BLaER1 treated with 17β-estradiol and CSF1 and Interleukin-3, amounts not matched to agents 10 nM and 100 nM (cell line): ENCODE data around the gene CFAP74.
"Not testable (repeated sequence)": the region's sequence is repeated elsewhere in the genome, so short reads cannot be mapped to it uniquely, and the experiment has no call there.

Source experiments
- H3K27ac ChIP-seq, 11 experiments: shearing (Covaris generic); formaldehyde crosslinking; 2 replicates each; pipeline ENCODE4 v1.8.1; 2022
- H3K27me3 ChIP-seq, 11 experiments: shearing (Covaris generic); formaldehyde crosslinking; 2 replicates each; pipeline ENCODE4 v1.8.1; 2022
- H3K36me3 ChIP-seq, 11 experiments: shearing (Covaris generic); formaldehyde crosslinking; 2 replicates each; pipeline ENCODE4 v1.8.1; 2022
- H3K4me1 ChIP-seq, 10 experiments: shearing (Covaris generic); formaldehyde crosslinking; 2 replicates each; pipeline ENCODE4 v1.8.1; 2022
- H3K4me2 ChIP-seq, 11 experiments: shearing (Covaris generic); formaldehyde crosslinking; 2 replicates each; pipeline ENCODE4 v1.8.1; 2022
- H3K4me3 ChIP-seq, 10 experiments: shearing (Covaris generic); formaldehyde crosslinking; 2 replicates each; pipeline ENCODE4 v1.8.1; 2022
- H3K9ac ChIP-seq, 11 experiments: shearing (Covaris generic); formaldehyde crosslinking; 2 replicates each; pipeline ENCODE4 v1.8.1; 2022
- H3K9me3 ChIP-seq, 11 experiments: shearing (Covaris generic); formaldehyde crosslinking; replicated peaks in 1 of 11; 2 replicates each; pipeline ENCODE4 v1.8.1; 2022
- H4K20me1 ChIP-seq, 11 experiments: shearing (Covaris generic); formaldehyde crosslinking; 2 replicates each; pipeline ENCODE4 v1.8.1; 2022
- Cebpa-rat ChIP-seq, 11 experiments: shearing (Covaris generic); IDR thresholded peaks; 2 replicates each; pipeline ENCODE4 v1.8.1; 2022

The CFAP74 gene

DNA sequence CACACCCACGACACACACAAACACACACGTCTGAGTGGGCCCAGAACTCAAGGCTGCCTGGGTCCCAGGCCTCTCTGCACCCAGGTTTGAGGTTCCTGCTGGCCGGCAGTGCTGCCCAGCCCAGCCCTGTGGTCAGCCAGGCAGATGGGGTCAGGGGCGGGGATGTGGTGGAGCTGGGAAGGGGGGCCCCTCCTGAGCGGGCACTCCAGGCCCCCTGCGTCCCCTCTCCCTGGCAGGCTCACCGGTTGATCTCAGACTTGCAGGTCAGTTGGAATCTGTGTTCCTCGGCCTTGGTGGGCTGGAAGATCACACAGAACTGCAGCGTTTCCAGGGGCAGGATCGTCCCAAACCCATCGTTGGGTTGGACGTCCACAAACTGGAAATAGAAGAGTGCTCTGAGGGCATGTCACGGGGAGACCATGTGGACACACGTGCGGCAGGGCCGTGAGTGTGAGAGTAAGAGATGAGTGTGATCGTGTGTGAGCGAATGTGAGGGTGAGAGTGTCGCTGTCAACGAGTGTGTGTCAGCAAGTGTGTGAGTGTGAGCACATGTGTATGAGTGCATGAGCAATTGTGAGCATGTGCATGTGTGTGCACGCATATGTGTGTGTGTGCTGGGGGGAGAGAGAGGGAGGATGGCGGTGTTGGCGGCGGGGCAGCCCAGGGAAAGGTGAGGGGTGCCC, 64.8 kb downstream of the CFAP74 start:
- no peak overlapping the region for H3K4me3 ChIP-seq
- TF ChIP-seq Cebpa-rat (IDR thresholded peaks at IDR 0.05), result no peak
- H4K20me1 ChIP-seq, result no peaks in the 10 kb centered on the region; a peak in 2 of 22 replicates
- peaks cover 0 to 37% (median 7%) of the 10 kb centered on the region in 11 experiments; a peak in 10 of 22 replicates for H3K27me3 ChIP-seq
- no peaks in the 10 kb centered on the region for H3K36me3 ChIP-seq
- H3K9me3 ChIP-seq, result peaks cover 0 to 17% (median 15%) of the 10 kb centered on the region in 11 experiments; a peak in 16 of 22 replicates
- H3K9ac ChIP-seq, result no peak overlapping the region
- no peak overlapping the region for H3K27ac ChIP-seq
- no peak overlapping the region for H3K4me2 ChIP-seq
- H3K4me1 ChIP-seq, result peaks cover 22 to 68% (median 56%) of the 10 kb centered on the region in 10 experiments

DNA sequence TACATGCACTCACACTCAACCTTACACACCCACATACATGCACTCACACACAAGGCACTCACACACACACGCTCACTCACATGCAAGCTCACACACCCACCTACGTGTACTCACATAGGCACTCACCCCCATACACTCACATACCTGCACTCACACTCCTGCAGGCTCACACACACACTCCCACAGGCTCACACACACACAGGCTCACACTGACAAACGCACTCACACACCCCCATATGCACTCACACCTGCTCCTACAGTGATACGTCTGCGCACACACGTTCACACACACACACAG, 65.4 kb downstream of the CFAP74 start:
- H3K36me3 ChIP-seq, result no peaks in the 10 kb centered on the region
- no peak overlapping the region for H3K27ac ChIP-seq
- no peak for TF ChIP-seq Cebpa-rat (IDR thresholded peaks at IDR 0.05)
- H4K20me1 ChIP-seq, result no peaks in the 10 kb centered on the region; a peak in 2 of 22 replicates
- H3K4me2 ChIP-seq, result no peak overlapping the region
- H3K4me3 ChIP-seq, result no peak overlapping the region
- H3K27me3 ChIP-seq, result peaks cover 0 to 37% (median 7%) of the 10 kb centered on the region in 11 experiments; a peak in 10 of 22 replicates
- peaks cover 0 to 22% (median 18%) of the 10 kb centered on the region in 11 experiments; a peak in 16 of 22 replicates for H3K9me3 ChIP-seq
- H3K9ac ChIP-seq, result no peak overlapping the region
- H3K4me1 ChIP-seq, result peaks cover 17 to 63% (median 51%) of the 10 kb centered on the region in 10 experiments

DNA sequence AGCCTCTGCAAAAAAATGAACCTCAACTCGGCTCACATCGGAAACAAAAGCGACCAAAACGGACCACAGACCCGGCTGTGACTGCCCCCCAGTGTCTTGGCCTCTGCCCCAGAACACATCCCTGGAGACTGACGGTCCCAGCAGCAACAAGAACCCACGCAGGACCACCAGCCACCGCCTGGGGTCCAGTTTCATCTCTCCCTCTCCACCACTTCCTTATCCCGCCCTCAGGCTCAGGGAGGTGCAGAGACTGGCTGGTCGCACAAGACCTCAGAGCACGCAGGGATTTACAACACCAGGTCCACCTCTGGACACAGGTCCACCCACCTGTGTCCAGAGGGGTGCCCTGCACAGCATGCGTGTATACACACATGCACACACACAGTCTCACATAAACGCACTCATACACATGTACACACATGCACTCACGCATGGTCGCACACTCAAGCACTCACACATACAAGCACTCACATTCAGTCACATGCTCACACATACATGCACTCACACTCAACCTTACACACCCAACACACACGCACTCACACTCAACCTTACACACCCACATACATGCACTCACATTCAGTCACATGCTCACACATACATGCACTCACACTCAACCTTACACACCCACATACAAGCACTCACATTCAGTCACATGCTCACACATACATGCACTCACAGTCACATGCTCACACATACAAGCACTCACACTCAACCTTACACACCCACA, 65.9 kb downstream of the CFAP74 start:
- H3K9me3 ChIP-seq, result peaks cover 0 to 26% (median 18%) of the 10 kb centered on the region in 11 experiments; a peak in 16 of 22 replicates
- H3K4me1 ChIP-seq, result peaks cover 12 to 57% (median 46%) of the 10 kb centered on the region in 10 experiments
- H4K20me1 ChIP-seq, result no peaks in the 10 kb centered on the region; a peak in 1 of 22 replicates
- H3K27ac ChIP-seq, result no peak overlapping the region
- H3K4me2 ChIP-seq, result peak overlapping the region in 9 of 11 experiments; percentile 11 to 76 (median 61); a peak in 17 of 22 replicates
- no peak overlapping the region for H3K4me3 ChIP-seq
- peaks cover 0 to 37% (median 7%) of the 10 kb centered on the region in 11 experiments; a peak in 10 of 22 replicates for H3K27me3 ChIP-seq
- 0 out of 22 replicates have a peak overlapping the region, but pooled peaks of 1 of the 11 experiments have one; percentile 2 for H3K9ac ChIP-seq
- H3K36me3 ChIP-seq, result no peaks in the 10 kb centered on the region
- TF ChIP-seq Cebpa-rat (IDR thresholded peaks at IDR 0.05), result no peak

DNA sequence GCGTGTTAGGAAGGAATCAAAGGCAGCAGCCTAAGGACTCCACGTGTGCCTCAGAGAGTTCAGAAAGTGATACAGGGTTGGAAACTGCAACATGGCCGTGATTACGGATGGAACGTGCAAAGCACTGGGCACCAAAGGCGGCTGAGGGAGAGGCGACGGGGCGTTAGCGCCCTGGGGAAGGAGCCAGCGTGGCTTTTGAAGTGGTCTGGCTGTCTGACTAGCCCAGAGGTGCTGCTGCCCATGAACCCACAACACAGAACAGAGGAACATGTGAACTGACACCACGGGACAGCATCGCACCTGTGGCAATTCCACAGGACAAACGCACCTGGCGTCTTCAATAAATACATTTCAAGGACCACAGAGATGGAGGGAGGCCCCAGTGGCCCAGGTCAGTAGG, 66.5 kb downstream of the CFAP74 start:
- H3K9me3 ChIP-seq, result peaks cover 0 to 27% (median 18%) of the 10 kb centered on the region in 11 experiments; a peak in 16 of 22 replicates
- H3K27ac ChIP-seq, result no peak overlapping the region
- TF ChIP-seq Cebpa-rat (IDR thresholded peaks at IDR 0.05), result no peak
- 0 out of 22 replicates have a peak overlapping the region, but pooled peaks of 1 of the 11 experiments have one; percentile 2 for H3K9ac ChIP-seq
- H4K20me1 ChIP-seq, result no peaks in the 10 kb centered on the region; a peak in 1 of 22 replicates
- no peak overlapping the region for H3K4me3 ChIP-seq
- peaks cover 5 to 51% (median 39%) of the 10 kb centered on the region in 10 experiments for H3K4me1 ChIP-seq
- no peaks in the 10 kb centered on the region for H3K36me3 ChIP-seq
- H3K4me2 ChIP-seq, result peak overlapping the region in 9 of 11 experiments; percentile 11 to 76 (median 61); a peak in 17 of 22 replicates
- peaks cover 0 to 30% (median 7%) of the 10 kb centered on the region in 11 experiments; a peak in 10 of 22 replicates for H3K27me3 ChIP-seq

DNA sequence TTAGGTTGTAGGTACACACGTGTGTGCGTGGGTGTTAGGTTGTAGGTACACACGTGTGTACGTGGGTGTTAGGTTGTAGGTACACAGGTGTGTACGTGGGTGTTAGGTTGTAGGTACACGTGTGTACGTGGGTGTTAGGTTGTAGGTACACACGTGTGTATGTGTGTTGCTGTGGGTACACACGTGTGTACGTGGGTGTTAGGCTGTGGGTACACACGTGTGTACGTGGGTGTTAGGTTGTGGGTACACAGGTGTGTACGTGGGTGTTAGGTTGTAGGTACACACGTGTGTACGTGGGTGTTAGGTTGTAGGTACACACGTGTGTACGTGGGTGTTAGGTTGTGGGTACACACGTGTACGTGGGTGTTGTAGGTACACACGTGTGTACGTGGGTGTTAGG, 68.7 kb downstream of the CFAP74 start:
- H3K27me3 ChIP-seq, result peaks cover 0 to 17% (median 7%) of the 10 kb centered on the region in 11 experiments; a peak in 10 of 22 replicates
- H4K20me1 ChIP-seq, H3K27ac ChIP-seq, H3K4me3 ChIP-seq, H3K36me3 ChIP-seq, H3K4me2 ChIP-seq, H3K9ac ChIP-seq: not testable (repeated sequence)
- peaks cover 0 to 27% (median 18%) of the 10 kb centered on the region in 11 experiments; a peak in 16 of 22 replicates for H3K9me3 ChIP-seq
- peaks cover 0 to 36% (median 23%) of the 10 kb centered on the region in 10 experiments; a peak in 15 of 20 replicates for H3K4me1 ChIP-seq

DNA sequence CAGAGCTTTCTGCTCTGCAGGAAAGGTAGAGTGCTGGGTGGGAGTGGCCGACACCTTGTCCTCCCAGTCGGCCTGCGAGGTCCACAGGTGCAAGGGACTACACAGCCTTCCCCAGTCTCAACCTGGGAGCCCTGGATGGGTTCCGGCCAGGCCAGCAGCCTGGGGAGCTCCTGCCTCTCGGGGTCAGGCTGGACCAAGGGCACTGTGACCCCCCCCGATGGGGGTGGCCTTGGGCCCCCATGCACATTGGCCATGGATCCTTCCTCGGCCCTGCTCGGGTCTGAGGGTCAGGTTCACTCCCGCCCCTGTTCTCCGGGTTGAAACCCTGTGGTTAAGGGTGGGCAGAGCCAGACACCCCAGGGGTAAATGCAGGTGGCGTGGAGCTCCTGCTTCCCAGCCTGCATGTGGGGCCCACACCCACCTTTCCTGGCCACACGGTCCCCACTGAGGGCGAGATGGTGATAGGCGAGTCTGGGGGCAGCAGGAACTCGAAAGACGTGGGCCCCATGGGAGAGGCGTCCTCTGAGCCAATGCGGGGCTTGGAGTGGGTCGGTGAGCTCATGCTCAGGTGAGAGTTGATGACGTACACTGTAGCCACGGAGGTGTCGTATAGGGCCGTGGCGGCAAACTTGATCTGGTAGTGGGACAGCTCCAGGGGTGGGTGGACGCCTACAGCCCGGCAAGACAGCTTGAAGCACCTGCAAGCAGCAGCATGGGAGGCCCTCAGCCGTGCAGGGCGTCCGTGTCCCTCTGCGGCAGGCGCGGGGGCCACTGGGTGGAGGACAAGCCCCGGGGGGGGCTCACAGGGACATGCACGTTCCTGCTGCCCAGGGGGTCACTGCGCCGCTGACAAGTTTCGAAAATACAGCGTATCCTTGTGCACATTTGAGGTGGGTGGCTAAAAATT, 73.7 kb downstream of the CFAP74 start:
- Histone ChIP-seq H3K4me1 (peaks cover 8 to 56% (median 49%) of the 10 kb centered on the region in 10 experiments), H3K4me3 (no peak overlapping the region), H3K9me3 (peaks cover 0 to 22% (median 14%) of the 10 kb centered on the region in 11 experiments; a peak in 16 of 22 replicates), H3K27ac (no peak overlapping the region), H4K20me1 (peaks cover 0 to 16% (median 0%) of the 10 kb centered on the region in 11 experiments; a peak in 4 of 22 replicates), H3K36me3 (no peaks in the 10 kb centered on the region), H3K9ac (no peak overlapping the region), H3K27me3 (peaks cover 0 to 35% (median 6%) of the 10 kb centered on the region in 11 experiments; a peak in 12 of 22 replicates), H3K4me2 (peak overlapping the region in 8 of 11 experiments; percentile 5 to 56 (median 47); a peak in 13 of 22 replicates)
- no peak for TF ChIP-seq Cebpa-rat (IDR thresholded peaks at IDR 0.05)

DNA sequence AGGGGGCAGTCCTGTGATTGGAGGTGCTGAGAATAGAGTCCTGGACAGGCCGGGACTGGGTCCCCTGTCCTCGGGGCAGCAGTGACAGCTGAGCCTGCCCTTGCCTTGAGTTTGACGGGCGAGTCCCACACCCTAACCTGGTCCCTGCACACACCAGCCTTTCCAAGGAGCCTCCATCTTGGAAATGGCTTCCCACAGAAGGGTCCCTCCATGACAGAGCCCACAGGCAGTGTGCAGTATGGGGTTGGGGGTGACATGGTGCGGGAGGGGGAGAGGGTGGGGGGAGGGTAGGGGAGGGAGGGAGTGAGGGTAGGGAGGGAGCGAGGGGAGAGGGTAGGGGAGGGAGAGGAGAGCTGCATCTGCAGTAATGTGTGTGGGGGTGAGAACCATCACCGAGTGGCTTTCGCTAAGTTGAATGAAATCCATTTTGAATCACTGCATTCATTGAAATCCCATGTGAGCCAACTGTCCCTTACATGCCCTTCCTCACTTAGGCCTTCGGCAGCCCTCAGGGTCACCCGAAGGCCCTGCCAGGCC, 74.4 kb downstream of the CFAP74 start:
- TF ChIP-seq Cebpa-rat (IDR thresholded peaks at IDR 0.05), result no peak
- no peak overlapping the region for H3K9ac ChIP-seq
- peaks cover 0 to 39% (median 6%) of the 10 kb centered on the region in 11 experiments; a peak in 12 of 22 replicates for H3K27me3 ChIP-seq
- peak overlapping the region in 8 of 11 experiments; percentile 64 to 94 (median 84); a peak in 16 of 22 replicates for H3K4me2 ChIP-seq
- no peaks in the 10 kb centered on the region for H3K36me3 ChIP-seq
- no peak overlapping the region for H3K27ac ChIP-seq
- peaks cover 0 to 22% (median 0%) of the 10 kb centered on the region in 11 experiments; a peak in 4 of 22 replicates for H4K20me1 ChIP-seq
- H3K9me3 ChIP-seq, result peaks cover 0 to 14% (median 6%) of the 10 kb centered on the region in 11 experiments; a peak in 16 of 22 replicates
- H3K4me3 ChIP-seq, result no peak overlapping the region
- peaks cover 8 to 63% (median 56%) of the 10 kb centered on the region in 10 experiments for H3K4me1 ChIP-seq
